ENCODE measurements around the gene PFKL.

DNA sequence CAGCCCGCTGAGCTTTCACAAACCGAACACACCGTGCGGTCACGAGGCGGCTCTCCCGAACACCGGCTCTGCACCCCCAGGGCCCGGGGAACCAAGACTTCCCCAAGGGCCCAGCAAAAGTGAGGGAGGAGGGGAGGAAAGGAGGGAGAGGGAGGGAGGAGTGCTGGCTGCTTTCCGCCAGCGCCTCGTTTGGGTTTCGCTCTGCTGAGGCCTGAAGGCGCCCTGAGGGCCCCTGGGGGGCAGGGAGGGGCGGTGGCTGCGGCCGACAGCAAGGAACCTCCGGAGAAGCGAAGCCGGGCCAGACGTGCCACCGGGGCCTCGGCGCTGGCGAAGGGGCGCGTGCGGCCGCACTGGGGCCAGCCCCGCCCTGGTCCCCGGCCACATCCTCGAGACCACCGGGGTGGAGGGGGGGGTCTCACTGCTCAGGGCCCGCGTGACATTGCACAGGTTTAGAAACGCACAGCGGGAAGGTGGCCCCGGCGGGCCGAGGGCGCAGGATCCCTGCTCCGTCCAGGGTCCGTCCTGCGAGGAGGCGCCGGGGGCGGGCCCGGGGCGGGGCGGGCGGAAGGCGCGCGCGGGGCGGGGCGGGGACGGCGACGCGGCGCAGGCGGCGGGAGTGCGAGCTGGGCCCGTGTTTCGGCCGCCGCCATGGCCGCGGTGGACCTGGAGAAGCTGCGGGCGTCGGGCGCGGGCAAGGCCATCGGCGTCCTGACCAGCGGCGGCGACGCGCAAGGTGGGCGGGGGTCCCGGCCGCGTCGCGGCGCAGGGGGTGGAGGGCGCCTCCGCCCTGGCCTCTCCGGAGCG is at the start of gene PFKL:
- TF ChIP-seq, protein P1, sequence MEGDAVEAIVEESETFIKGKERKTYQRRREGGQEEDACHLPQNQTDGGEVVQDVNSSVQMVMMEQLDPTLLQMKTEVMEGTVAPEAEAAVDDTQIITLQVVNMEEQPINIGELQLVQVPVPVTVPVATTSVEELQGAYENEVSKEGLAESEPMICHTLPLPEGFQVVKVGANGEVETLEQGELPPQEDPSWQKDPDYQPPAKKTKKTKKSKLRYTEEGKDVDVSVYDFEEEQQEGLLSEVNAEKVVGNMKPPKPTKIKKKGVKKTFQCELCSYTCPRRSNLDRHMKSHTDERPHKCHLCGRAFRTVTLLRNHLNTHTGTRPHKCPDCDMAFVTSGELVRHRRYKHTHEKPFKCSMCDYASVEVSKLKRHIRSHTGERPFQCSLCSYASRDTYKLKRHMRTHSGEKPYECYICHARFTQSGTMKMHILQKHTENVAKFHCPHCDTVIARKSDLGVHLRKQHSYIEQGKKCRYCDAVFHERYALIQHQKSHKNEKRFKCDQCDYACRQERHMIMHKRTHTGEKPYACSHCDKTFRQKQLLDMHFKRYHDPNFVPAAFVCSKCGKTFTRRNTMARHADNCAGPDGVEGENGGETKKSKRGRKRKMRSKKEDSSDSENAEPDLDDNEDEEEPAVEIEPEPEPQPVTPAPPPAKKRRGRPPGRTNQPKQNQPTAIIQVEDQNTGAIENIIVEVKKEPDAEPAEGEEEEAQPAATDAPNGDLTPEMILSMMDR (IDR thresholded peaks at IDR 0.05; ENCODE audit: insufficient read depth, low read length) = no peak
- TF ChIP-seq GABPA (IDR thresholded peaks at IDR 0.05; ENCODE audit: low read depth) = no peak
- TF ChIP-seq POLR2AphosphoS5 (IDR thresholded peaks at IDR 0.05; ENCODE audit: low read depth) = peak; percentile 50
- TF ChIP-seq, protein P2, sequence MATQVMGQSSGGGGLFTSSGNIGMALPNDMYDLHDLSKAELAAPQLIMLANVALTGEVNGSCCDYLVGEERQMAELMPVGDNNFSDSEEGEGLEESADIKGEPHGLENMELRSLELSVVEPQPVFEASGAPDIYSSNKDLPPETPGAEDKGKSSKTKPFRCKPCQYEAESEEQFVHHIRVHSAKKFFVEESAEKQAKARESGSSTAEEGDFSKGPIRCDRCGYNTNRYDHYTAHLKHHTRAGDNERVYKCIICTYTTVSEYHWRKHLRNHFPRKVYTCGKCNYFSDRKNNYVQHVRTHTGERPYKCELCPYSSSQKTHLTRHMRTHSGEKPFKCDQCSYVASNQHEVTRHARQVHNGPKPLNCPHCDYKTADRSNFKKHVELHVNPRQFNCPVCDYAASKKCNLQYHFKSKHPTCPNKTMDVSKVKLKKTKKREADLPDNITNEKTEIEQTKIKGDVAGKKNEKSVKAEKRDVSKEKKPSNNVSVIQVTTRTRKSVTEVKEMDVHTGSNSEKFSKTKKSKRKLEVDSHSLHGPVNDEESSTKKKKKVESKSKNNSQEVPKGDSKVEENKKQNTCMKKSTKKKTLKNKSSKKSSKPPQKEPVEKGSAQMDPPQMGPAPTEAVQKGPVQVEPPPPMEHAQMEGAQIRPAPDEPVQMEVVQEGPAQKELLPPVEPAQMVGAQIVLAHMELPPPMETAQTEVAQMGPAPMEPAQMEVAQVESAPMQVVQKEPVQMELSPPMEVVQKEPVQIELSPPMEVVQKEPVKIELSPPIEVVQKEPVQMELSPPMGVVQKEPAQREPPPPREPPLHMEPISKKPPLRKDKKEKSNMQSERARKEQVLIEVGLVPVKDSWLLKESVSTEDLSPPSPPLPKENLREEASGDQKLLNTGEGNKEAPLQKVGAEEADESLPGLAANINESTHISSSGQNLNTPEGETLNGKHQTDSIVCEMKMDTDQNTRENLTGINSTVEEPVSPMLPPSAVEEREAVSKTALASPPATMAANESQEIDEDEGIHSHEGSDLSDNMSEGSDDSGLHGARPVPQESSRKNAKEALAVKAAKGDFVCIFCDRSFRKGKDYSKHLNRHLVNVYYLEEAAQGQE (IDR thresholded peaks at IDR 0.05; ENCODE audit: insufficient replicate concordance, low read depth) = peak; percentile 8
- peak; percentile 43; the same call in 1 of the 2 replicates for TF ChIP-seq SPI1 (IDR thresholded peaks at IDR 0.05; ENCODE audit: borderline replicate concordance, low read depth)

Data from HL-60 (cell line).